Measurements from ENCODE around the gene MUC21. TPM values are rescaled to one million over a fixed set of nuclear protein-coding genes. Genes with fewer than 3 reads are reported as not detected.

The MUC21 gene
- total and polyA plus RNA-seq, 2 of the 8 experiments (the other 6 are each of a cell fraction or from before 2014, with no cell fraction given): not detected

DNA sequence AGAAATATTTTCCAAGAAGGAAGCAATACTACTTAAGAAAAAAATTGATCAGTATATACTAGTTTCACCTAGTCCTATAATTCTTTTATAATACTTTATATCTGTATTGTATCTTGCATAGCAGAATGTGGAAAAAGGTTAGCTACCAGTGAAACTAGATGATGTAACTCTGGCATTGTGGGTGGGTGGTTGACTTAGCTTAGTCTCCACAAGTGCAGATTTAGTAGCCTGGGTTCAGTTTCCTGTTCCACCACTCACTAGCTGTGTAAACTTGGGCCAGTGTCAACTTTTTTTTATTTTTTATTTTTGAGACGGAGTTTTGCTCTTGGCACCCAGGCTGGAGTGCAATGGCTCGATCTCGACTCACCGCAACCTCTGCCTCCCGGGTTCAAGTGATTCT is 2.0 kb downstream of the MUC21 start (continued):
- TF ChIP-seq CHD7 (IDR thresholded peaks at IDR 0.05; ENCODE audit: insufficient replicate concordance, low read length) (no peak), CBX8 (IDR thresholded peaks at IDR 0.05; ENCODE audit: borderline replicate concordance, low read depth, low read length) (no peak), MAFK (IDR thresholded peaks at IDR 0.05; ENCODE audit: low read depth, low read length) (no peak), E2F6 (IDR thresholded peaks at IDR 0.05) (no peak), CHD1 (IDR thresholded peaks at IDR 0.05; ENCODE audit: low read depth, low read length) (no peak), EZH2 (IDR thresholded peaks at IDR 0.05; ENCODE audit: low read depth, low read length, severe bottlenecking) (no peak), KDM5A (IDR thresholded peaks at IDR 0.05; ENCODE audit: low read length) (no peak)
- TF ChIP-seq, protein P1, sequence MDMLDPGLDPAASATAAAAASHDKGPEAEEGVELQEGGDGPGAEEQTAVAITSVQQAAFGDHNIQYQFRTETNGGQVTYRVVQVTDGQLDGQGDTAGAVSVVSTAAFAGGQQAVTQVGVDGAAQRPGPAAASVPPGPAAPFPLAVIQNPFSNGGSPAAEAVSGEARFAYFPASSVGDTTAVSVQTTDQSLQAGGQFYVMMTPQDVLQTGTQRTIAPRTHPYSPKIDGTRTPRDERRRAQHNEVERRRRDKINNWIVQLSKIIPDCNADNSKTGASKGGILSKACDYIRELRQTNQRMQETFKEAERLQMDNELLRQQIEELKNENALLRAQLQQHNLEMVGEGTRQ (IDR thresholded peaks at IDR 0.05; ENCODE audit: low read length): no peak
